Measurements from ENCODE around the gene UTF1. TPM values are rescaled to one million over a fixed set of nuclear protein-coding genes. Genes with fewer than 3 reads are reported as not detected.
A peak's percentile ranks its signal among the peaks of the same experiment; 100 is the strongest.

UTF1 gene
- total and polyA plus RNA-seq, 9 of the 15 experiments (the other 6 are each of a cell fraction or from before 2014, with no cell fraction given), result 0.35 to 0.46 TPM; not detected in 7

DNA sequence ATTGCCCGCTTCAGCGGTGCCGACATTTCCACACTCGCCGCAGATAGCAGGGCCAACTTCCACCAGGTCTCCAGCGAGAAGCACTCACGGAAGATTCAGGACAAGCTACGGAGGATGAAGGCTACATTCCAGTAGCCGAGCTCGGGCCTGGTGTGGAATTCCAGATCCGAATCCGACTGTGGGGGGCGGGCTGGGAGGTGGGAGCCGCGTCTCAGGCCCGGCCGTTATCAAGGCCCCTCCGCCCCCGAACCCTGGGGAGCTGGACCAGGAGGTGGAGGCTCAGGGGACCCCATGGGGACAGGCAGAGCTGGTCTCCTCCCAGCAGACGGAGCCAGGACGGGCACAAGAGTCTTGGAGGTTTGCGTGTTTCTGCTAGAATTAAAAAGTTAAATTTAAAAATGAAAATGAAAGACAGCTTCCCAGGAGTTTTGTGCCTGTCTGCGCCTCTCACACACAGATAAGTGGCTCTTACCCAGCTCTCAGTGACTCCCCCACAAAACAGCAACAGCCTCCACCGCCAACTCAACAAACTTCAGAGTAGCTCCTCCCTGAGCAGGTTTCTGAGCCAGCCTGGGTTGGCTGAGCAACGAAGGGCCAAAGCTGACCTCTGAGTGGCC is 5.2 kb upstream of the UTF1 start (continued):
- TF ChIP-seq FOXK2 (conservative IDR thresholded peaks at IDR 0.05 in 1 of 2, IDR thresholded peaks at IDR 0.05 in 1 of 2; ENCODE audit: low read depth in 2 of 2) (0 out of 4 replicates have a peak, but pooled peaks have one; percentile 28 to 32), LEF1 (IDR thresholded peaks at IDR 0.05) (0 out of 2 replicates have a peak, but pooled peaks have one; percentile 32), RNF2 (IDR thresholded peaks at IDR 0.05) (0 out of 2 replicates have a peak, but pooled peaks have one; percentile 26), ZNF589 (CRISPR knock-in tag; IDR thresholded peaks at IDR 0.05; ENCODE audit: low read depth) (0 out of 2 replicates have a peak, but pooled peaks have one; percentile 40), ESRRB (CRISPR knock-in tag; IDR thresholded peaks at IDR 0.05; ENCODE audit: borderline replicate concordance) (no peak), EP300 (IDR thresholded peaks at IDR 0.05; ENCODE audit: low read length) (peak; percentile 26; the same call in 1 of the 2 replicates), SMARCA4 (IDR thresholded peaks at IDR 0.05) (peak; percentile 52; the same call in 1 of the 2 replicates), PHF8 (IDR thresholded peaks at IDR 0.05; ENCODE audit: borderline replicate concordance, low read length) (peak; percentile 51; the same call in 1 of the 2 replicates)
- TF ChIP-seq, protein P1, sequence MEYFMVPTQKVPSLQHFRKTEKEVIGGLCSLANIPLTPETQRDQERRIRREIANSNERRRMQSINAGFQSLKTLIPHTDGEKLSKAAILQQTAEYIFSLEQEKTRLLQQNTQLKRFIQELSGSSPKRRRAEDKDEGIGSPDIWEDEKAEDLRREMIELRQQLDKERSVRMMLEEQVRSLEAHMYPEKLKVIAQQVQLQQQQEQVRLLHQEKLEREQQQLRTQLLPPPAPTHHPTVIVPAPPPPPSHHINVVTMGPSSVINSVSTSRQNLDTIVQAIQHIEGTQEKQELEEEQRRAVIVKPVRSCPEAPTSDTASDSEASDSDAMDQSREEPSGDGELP (CRISPR knock-in tag; IDR thresholded peaks at IDR 0.05; ENCODE audit: borderline replicate concordance), result peak; percentile 16; the same call in 1 of the 2 replicates
- TF ChIP-seq, protein P2, sequence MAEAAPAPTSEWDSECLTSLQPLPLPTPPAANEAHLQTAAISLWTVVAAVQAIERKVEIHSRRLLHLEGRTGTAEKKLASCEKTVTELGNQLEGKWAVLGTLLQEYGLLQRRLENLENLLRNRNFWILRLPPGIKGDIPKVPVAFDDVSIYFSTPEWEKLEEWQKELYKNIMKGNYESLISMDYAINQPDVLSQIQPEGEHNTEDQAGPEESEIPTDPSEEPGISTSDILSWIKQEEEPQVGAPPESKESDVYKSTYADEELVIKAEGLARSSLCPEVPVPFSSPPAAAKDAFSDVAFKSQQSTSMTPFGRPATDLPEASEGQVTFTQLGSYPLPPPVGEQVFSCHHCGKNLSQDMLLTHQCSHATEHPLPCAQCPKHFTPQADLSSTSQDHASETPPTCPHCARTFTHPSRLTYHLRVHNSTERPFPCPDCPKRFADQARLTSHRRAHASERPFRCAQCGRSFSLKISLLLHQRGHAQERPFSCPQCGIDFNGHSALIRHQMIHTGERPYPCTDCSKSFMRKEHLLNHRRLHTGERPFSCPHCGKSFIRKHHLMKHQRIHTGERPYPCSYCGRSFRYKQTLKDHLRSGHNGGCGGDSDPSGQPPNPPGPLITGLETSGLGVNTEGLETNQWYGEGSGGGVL (CRISPR knock-in tag; IDR thresholded peaks at IDR 0.05), result no peak

All from K562 (cell line).